ENCODE measurements around the gene CPTP.

The CPTP gene

DNA sequence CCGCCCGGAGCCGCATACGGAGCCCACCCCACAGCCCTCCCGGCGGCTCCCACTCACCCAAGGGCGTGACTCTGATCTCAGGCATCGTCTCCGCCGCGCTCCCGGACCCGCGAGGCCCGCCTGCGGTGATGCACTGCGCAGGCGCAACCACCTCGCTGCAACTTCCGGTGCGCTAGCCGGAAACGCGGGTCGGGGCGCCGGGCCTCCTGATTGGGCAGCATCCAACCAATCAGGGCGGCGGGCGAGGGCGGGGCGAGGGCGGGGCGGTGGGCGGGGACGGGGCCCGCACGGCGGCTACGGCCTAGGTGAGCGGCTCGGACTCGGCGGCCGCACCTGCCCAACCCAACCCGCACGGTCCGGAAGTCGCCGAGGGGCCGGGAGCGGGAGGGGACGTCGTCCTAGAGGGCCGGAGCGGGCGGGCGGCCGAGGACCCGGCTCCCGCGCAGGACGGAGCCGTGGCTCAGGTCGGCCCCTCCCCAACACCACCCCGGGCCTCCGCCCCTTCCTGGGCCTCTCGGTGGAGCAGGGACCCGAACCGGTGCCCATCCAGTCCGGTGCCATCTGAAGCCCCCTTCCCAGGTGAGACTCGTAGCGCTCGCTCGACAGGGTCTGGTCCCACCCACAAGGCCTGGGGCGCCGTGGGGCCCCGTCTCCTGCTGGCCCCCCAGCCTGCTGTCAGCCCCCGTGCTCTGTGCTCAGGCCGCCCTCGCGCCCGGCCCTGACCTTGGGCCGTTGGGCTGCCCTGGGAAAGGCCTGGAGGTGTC, at the start of gene CPTP, which contains the start of gene INTS11:
TSS of gene CPTP (plus strand) at position 279 of the 764 bp plus-strand sequence. CDS start 2,109 bp downstream, outside the sequence.
TSS of gene INTS11 (minus strand) at position 137 of the 764 bp plus-strand sequence. CDS start at position 85, 52 bp downstream.
- TF ChIP-seq, protein P1, sequence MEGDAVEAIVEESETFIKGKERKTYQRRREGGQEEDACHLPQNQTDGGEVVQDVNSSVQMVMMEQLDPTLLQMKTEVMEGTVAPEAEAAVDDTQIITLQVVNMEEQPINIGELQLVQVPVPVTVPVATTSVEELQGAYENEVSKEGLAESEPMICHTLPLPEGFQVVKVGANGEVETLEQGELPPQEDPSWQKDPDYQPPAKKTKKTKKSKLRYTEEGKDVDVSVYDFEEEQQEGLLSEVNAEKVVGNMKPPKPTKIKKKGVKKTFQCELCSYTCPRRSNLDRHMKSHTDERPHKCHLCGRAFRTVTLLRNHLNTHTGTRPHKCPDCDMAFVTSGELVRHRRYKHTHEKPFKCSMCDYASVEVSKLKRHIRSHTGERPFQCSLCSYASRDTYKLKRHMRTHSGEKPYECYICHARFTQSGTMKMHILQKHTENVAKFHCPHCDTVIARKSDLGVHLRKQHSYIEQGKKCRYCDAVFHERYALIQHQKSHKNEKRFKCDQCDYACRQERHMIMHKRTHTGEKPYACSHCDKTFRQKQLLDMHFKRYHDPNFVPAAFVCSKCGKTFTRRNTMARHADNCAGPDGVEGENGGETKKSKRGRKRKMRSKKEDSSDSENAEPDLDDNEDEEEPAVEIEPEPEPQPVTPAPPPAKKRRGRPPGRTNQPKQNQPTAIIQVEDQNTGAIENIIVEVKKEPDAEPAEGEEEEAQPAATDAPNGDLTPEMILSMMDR (conservative IDR thresholded peaks at IDR 0.05) = no peak
- H3K27ac ChIP-seq = peak within 1 kb of the TSS; percentile 97

GRCh38 chr1:1274931-1275431, 49.6 kb upstream of the CPTP start:
- TF ChIP-seq, protein P1 (conservative IDR thresholded peaks at IDR 0.05) = no peak
- peak overlapping the region; percentile 98; the same call in 1 of the 2 replicates for H3K27ac ChIP-seq

GRCh38 chr1:1275836-1276235, 48.8 kb upstream of the CPTP start:
- H3K27ac ChIP-seq = no peak overlapping the region
- TF ChIP-seq, protein P1 (conservative IDR thresholded peaks at IDR 0.05) = no peak

DNA sequence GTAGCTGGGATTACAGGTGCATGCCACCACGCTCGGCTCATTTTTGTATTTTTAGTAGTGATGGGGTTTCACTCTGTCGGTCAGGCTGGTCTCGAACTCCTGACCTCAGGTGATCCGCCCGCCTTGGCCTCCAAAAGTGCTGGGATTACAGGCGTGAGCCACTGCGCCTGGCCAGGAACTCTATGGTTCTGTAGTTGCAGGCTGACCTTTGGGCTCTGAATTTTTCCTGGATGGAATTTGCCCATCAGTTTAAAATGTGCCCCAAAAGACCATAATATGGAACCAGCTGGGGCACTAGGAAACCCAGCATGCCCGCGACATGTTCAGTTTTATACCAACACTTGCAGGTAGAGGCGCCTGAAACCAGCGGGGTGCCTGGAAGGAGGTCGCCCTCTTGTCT, 46.0 kb upstream of the CPTP start:
- TF ChIP-seq, protein P1 (conservative IDR thresholded peaks at IDR 0.05) = no peak
- no peak overlapping the region for H3K27ac ChIP-seq

GRCh38 chr1:1279028-1279427, 45.6 kb upstream of the CPTP start:
- TF ChIP-seq, protein P1 (conservative IDR thresholded peaks at IDR 0.05) = no peak
- H3K27ac ChIP-seq = no peak overlapping the region

DNA sequence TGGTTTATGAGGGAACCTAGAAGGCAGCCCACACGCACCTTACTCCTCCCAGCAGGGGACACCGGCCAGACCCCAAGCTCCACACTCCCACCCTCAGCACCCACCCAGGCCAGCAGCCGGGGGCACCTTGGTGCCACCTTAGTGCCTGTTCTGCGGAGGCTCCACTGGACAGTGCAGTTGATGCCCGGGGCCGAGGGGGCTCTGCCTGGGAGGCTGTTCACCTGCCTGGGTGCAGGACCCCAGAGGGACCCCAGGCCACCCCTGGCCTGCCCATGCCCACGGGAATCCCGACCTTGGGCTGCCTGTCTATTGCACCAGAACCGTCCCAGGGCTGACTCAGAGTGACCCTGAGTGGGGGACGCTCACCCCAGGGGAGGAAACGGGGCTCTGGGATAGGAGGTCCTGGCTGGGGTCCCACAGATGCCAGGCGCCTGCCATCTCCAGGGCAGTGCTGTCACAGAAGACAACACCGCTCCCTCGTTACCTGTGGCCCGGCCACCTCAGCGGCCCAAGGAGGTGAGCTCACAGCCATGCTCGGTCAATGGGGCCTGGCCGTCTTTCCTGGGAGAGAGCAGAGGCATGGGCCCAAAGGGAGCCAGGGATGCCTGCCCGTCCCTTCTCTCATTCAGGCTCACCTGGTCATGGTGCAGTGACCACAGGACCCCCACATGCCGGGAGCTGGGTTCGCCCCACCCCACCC, 43.7 kb upstream of the CPTP start:
- TF ChIP-seq, protein P1 (conservative IDR thresholded peaks at IDR 0.05) = no peak
- peak overlapping the region; percentile 67 for H3K27ac ChIP-seq
